GM18511 (cell line): ENCODE data around the gene ICE2.

Experiments used
- ATAC-seq: cut with Tn5 transposase; IDR thresholded peaks from one replicate; pipeline ENCODE4 v1.9.1; 2021; ENCODE audit warnings: mild to moderate bottlenecking, moderate library complexity; ENCODE audit not compliant: unreplicated experiment

The ICE2 gene

DNA sequence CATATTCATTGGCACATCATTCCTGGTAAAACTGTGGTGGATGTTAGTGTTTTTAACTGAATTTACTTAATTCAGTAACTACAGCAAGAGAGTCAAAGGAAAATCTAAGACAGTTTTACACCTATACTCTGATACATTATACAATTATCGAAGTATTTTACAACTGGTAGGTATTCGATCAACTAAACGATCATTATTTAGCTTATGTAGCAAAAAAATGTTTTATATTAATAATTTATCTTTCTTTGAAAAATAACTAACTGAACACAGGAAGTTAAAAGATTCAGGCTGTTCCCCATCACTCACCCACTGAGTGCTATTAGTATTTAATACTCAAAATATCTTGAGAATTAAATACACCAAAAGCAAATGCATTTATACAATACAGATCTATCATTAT is 21.0 kb downstream of the ICE2 start:
- ATAC-seq, result no peak

DNA sequence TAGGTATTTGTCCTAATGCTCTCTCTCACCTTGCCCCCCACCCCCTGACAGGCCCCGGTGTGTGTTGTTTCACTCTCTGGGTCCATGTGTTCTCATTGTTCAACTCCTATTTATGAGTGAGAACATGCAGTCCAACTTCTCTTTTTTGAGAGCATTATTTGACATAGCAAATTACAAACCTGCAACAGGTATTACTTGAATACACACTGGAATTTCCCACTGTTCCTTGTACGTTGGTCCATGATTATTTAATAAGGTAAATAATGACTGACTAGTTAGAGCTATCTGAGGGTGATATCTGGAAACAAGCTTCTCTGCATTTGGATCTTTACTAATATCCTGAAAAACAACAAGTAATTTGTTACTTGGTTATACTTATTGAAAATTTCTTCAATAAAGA is 24.1 kb downstream of the ICE2 start:
- ATAC-seq, result no peak

DNA sequence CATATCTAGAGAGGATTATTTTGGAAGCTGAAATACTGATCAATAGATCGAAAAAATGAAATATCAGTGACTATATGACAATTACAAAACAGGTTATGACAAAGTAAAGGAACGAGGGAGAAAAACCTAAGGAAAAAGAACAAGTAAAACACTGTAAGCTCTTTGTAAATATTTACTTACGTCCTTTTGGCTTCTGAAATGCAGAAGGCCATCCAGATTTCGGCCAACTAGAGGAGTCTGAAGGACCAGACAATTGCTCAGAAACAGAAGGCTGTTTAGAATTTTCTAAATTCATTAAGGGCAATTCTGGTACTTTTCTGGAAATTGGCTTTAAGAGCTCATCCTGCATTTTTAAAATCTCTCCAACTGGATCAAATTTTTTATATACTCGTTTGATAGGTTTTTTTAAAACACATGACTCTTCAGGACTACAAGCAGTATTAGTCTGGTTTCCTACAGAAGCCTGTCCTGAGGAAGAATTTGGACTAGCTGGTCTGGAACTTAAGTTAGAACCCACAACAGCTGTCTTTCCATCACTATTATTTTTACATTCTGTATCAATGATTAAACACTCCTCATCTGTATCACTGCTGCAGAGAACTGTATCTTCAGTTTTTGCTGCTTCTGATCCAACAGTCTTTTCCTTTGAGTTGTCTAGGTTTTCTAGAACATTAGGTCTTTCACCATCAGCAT is 30.1 kb downstream of the ICE2 start:
- ATAC-seq, result no peak

DNA sequence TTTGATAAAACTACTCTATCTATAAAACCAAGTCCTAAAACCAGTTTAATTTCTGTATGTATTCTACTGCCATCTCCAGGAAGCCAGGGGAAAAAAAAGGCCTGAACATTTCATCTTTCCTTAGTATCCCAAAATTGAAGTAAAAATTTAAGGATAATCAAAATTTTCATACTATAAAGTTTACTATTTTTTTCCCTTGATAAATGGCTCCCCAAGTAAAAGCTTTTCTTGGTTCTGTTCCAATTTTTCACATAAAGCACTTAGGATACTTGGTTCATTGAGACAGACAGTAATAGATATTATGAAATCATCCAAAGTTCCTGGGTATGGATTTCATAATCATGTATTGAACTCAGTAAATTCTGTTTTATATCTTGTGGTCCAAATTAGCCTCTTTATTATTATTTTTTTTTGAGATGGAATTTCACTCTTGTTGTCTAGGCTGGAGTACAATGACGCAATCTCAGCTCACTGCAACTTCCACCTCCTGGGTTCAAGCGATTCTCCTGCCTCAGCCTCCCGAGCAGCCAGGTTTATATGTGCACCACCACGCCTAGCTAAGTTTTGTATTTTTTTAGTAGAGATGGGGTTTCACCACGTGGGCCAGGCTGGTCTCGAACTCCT is 34.5 kb downstream of the ICE2 start:
- no peak for ATAC-seq

DNA sequence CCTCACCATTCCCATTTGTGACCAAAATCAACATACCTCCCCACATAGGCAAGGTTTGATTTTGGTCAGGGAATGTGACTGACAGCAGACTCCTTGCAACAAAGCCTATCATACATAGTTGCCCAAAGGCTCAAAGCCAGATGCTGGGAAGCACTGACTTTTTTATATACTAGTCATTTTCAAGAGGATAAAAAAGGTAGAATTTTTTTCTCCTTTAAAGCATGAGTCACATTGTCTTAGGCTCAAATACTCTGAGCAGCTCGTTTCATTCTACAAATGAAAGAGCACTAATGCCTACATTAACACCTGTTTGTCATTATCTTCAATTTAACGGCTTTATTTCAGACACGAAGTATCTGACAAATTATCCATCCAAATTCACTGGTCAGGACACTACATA is 36.2 kb downstream of the ICE2 start:
- no peak for ATAC-seq

DNA sequence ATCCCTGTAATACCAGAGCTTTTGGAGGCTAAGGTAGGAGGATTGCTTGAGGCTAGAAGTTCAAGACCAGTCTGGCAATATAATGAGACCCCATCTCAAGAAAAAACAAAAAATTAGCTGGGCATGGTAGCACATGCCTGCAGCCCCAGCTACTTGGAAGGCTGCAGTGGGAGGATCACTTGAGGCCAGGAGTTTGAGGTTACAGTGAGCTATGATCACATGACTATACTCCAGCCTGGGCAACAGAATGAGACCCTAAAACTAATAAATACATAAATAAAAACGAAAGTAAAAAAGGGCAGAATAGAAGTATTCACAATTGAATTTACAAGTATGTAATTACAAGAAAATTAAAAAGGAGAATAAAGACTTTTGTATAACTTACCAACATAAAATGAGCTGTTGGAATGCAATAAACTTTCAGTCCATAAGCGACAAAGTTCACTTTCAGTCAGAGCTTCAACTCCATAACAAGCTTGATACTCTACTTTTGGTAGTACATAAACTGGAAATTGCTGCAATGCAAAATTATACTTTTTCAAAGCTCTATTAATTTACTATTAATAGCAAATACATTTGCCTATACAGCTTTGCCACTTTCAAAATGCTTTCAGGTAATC is 36.8 kb downstream of the ICE2 start:
- no peak for ATAC-seq

DNA sequence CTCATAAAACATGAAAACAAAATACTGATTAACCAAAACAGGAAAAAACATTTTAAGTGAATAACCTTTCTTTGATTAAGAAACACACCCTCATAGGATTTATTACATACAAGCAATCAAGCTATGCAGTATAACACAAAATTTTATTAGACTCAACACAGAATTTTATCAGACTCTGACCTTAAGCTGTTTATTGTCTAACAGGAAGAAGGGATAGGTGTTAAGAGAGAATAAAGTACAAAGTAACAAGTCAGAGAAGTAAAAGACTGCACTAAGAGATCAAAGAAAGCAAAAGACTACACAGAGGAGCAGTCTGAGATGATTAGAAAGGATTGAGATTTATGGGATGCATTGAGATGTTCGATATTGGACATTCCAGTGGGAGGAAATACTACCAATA is 37.6 kb downstream of the ICE2 start:
- ATAC-seq, result no peak

DNA sequence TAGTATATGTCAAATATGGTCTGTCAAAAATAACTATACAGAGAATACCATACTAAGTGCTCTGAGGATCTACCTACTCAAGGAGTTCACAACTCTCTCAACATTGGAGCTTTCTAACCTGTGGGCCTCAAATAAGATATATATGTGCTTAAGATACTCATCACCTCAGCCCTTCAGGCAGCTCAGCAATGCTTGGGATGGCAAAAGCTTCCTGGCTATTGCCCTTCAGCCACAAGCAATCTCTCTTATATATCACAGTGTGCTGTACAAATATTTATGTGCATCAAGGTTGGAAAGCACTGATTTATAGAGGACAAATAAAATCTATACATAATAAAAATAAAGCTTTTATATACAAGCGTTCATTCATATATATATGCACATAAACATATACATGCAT is 40.3 kb downstream of the ICE2 start:
- ATAC-seq, result no peak

DNA sequence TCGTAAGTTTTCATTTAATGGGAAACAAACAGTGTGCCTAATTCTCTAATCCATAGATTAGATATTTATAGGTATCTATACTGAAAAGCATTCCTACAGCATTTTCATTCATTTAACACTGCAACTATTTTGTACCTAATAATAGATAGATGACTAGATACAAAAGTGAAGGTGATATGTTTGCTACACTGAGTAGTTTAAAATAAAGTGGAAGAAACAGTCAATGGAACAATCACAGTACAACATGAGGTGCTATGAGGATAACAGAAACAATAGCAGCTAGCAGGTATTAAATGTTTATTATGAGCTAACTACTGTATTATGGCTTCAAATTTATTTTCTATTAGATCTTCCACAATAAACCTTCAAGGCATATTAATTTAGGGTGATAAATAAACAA is 50.0 kb downstream of the ICE2 start:
- no peak for ATAC-seq

DNA sequence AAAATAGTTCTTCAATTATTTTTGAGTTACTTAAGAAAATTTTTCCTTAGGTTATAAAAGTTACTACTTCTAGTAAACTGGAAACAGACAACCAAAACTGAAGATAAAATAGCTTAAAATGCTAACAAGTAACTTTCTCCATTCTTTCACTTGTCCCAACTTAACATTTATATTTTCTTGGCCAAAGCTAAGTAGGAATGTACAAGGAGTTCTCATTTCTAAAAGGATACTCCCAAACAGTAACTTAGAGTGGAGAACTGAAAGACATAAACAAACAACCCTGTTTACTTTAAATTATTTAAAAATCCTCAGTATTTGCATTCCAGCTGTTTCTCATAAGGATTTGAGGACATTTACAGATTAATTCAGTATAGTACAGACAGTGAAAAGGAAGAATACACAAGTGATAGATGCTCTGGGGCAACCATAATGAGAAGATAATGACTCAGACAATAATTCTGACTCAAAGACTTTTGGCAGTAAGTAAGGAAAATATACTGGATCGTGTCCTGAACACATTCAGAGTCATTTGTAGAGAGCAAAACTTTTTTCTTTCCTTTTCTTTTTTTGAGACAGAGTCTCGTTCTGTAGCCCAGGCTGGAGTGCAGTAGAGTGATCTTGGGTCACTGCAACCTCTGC is 52.0 kb downstream of the ICE2 start:
- no peak for ATAC-seq

DNA sequence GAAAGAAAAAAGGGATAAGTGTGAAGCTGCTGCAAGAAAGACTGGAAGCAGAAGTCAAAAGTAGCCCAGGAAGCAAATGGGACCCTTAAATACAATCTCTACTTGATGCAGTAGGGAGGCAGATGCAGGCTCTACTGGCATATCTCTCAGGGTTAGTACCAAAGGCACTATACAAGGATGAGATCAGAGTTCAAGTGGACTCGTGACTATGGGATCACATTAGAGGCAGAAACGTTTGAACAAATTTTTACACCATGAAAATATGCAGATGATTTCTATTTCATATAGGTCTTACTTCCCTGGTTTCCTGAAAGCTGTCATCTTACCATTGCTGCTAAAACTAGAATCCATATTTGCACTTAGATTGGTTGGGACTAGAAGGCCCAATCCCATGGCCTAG is 53.5 kb downstream of the ICE2 start:
- ATAC-seq, result no peak

DNA sequence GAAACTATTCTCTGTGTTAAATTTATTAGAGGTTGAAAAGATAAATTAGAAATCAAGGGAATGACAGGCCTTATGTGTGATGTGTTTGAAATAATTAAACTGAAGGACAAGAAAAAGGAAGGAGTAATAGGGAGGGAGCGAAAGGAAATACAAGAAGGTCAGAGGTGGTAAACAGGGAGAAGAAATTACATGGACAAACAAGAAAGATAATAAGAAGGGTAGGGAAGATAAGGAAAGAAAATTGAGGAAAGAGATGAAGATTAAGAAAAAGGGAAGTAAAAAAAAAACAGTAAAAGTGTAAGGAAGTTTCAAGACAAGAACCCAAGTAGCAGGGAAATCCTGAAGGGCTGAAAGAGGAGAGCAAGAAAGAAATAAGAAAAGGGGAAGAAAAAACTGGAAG is 54.9 kb downstream of the ICE2 start:
- no peak for ATAC-seq

DNA sequence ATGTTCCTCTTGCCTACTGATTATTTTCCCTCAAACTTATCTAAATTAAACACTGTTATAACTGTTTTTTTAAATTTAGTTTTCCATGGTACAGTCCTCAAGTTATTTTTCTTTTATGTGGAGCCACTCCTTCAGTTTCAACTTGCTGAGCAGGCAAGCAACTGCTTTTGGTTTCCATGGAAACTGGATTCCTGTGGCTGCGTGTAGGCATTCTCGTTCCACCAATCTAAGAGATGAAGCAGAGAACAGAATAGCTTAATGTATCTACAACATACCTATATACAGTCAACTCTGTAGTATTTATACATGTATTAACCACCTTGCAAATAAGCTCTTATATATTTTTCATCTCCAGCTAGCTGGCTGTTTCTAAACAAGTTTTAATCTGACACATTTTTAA is 55.4 kb downstream of the ICE2 start:
- ATAC-seq, result no peak

DNA sequence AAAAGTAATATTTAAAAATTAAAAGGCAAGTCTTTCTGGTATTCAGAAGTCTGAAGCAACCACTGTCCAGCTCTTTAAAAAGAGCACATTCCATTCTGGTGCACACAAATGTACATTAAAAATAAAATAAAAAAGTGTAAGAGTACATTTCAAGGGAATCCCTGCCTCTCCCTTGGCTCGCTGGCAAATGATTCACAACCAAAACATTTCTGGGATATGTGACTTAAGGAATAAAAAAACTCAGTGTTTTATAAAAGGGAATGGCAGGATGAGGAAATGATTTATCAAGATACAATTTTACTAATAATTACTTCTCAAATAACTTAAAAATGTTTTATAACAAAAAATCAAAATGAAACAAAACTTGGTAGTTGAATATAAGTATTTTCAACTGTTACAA is 57.4 kb downstream of the ICE2 start:
- no peak for ATAC-seq

DNA sequence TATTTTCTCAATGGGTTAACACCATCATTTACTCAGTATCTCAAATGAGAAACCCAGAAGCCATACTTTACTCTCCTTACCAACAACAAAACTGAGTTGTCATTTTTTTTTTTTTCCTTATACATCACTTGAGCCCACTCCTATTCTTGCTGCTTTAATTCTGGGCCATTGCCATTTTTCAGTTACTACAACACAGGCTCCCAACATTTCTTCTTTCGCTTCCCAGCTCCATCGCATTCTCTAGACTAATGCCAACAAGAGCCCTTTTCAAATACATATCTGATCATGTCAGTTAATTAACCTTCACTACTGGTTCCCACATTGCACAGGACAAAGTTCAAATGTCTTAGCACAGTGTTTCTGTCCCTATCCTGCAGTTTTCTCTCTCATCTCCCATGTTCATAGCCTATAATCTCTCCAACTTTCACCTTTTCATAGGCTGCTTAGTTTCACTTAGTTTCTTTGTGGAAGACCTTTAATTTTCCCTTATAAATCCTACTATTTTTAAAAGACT is 58.7 kb downstream of the ICE2 start:
- ATAC-seq, result no peak

DNA sequence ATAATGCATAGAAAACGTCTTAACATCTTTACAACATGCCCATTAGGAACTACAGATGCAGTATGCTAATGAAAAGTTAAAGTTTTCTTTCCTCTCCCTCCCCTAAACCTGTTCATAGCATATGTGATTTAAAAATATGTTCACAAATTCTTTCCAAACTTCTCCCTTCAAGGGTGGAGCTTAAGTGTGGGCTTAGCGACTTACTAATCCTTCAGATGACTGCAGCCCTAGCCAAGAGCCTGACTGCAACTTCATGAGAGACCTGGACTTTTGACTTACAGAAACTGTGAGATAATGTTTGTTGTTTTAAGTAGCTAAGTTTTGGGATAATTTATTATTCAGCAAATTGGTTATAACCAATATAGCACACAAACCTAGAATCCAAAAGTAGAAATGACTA is 59.2 kb downstream of the ICE2 start:
- ATAC-seq, result no peak

DNA sequence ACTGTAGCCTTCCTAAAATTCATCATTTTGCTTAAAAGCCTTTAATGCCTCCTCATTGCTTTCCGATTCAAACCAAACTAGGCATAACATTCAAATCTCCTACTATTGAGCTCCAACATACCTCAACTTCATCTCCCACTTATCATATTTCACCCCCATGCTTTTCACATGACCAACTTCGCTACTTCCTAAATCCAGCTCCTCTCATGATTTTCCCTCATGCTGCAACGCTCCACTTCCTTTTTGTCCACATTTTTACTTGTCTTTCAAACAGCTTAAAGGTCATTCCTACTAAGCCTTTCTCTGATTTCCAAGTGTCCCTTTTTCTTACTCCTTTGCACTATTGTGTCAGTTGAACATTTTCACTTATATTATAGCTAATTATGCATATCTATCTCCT is 60.8 kb downstream of the ICE2 start:
- ATAC-seq, result no peak

DNA sequence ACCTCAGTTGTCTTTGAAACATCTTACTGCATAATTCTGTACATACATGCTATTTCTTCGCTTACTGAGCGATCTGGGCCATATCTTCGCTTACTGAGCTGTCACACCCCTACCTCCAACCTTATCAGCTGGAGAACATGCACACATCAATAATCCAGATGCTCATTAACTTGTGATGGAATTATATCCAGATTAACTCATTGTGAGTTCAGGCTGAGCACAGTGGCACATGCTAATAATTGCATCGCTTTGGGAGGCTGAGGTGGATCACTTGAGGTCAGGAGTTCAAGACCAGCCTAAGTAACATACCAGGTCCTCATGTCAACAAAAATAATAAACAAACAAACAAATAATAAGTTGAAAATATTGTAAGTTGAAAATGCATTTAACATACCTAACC is 61.8 kb downstream of the ICE2 start:
- no peak for ATAC-seq

DNA sequence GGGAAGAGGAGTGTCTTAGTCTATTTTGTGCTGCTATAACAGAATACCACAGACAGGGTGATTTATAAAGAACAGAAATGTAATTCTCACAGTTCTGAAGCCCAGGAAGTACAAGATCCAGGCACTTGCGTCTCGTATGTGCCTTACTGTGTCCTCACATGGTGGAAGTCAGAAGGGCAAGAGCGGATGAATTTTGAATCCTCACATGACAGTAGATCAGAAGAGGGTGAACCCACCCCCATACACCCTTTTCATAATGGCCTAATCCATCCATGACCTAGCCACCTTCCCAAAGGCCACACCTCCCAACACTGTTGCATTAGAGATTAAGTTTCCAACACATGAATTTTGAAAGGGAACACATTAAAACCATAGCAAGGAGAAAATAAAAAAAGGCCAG is 62.5 kb downstream of the ICE2 start:
- no peak for ATAC-seq

DNA sequence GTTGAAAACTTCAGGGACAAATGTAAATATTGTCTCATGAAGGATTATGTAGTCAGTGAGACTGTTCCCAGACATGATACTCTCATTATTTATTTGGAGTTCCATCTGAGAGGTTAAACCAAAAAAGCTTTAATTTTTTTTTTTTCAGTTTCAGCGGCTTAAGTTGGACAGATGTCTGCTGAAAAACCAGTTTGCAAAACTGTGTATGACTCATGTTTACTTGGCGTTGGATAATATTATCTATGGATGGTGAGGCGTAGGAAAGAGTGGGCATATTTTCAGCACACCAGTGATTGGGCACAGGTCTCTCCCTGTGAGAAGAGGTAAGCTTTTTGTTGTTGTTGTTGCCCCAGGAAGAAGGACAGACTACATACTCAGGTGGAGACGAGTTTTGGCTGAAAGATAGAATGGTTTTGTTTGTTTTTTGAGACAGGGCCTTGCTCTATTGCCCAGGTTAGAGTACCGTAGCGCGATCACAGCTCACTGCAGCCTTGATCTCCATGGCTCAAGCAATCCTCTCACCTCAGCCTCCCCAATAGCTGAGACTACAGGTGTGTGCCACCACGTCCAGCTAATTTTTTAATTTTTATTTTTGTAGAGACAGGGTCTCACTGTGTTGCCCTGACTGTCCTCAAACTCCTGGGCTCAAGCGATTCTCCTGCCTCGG is 64.8 kb downstream of the ICE2 start:
- ATAC-seq, result no peak

DNA sequence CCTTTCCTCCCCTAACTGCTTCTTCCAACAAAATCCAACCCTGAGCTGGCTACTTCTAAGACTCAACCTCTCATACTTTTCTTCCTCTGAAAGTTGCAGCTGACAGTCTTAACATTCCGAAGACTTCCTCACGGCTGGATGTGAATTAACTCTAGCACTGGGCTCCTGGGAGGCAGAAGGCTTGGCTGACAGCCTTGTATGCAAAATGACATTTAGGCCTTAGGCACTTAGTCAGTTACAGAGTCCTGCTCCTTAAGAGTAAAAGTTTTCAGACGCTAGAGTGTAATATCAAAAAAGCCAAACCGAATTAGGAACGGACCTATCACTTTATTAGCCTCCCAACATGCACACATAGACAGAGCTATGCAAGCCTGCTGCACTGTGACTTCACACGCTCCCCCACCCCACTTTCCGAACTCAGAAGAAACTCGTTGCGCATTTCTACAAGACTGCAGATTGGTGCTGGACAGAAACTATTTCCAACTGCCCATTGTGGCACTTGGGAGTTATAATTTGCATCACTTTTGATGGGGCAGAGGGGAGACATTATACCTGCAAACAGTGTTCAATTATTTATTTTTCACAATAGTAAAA is 65.6 kb downstream of the ICE2 start:
- no peak for ATAC-seq
